HG03045 (cell line): ENCODE measurements around the gene RAPH1.
"Not testable (repeated sequence)": the region's sequence is repeated elsewhere in the genome, so short reads cannot be mapped to it uniquely, and the experiment has no call there.

Experiments
- ATAC-seq: cut with Tn5 transposase; IDR thresholded peaks from one replicate; pipeline ENCODE4 v1.9.1; 2021; ENCODE audit warnings: mild to moderate bottlenecking, moderate library complexity; ENCODE audit not compliant: unreplicated experiment

RAPH1 gene

DNA sequence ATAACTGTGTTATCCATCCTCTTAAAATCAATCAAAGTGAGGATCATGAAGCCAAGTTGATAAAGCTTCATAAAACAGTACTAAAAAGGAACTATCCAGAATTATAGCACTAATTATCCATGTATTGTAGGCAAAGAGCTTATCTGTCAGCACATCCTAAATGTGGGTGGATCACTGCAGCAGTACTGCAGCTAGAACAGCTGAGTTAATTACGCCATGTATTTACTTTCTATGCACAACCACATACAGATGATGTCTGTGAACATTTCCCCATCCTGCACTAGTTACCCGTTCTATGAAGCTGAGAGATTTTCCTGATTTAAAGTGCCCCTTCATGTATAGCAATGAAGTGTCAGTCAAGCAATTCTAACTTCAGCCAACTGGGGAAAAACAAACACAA lies 96.6 kb downstream of the RAPH1 start:
- ATAC-seq = no peak

DNA sequence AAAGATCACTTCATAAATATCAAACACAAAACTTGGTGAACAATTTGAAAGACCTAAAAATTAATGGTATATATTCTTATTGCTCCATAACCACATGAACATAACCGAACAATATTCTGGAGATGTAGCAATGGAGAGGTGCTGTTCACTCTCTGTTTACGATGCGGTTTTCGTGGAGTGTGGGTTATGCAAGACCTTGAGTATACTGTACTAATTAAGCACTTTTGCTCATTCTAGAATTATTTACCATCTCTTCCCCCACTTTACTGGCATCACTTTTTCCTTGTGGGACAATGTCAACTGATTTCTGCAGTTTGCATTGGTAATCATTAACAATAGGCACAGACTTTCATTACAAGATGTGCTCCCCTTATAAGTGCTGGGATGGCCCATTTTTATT lies 97.6 kb downstream of the RAPH1 start:
- ATAC-seq = no peak

DNA sequence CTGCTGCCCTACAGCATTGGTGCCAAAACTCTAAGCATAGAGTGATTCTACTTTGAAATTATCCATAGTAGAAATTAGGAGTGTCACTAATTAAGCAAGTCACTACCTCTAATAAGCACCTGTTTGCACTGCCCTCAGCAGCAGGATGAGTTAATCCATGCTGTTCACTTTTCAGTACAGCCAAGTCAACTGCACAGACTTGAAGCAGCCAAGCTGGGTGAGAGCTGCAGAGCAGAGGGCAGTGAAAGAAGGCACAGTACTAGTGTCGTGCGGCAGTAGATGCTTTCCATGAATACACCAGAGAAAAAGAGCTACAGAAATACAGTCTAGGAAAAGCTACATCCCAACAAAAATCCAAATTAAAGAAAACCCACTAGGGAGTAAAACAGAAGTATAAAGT lies 98.6 kb downstream of the RAPH1 start:
- ATAC-seq = no peak

DNA sequence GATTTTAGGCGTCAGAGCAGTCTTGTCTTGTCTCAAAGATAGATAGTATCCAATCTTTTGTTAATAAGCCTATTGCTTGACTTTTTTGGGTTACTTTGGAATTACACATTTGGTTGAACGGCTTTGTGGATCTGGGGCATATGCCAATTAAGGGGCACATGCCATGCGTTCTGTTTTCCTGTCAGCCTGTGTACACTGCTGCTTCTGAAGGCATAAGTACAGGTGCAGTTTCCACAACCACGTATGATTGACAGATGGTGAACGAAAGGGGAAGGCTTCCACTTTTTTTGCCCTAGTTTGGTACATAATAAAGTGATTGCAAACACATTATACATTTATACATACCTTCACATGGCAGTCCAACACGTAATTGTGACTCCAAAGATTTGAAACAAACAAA lies 102.3 kb downstream of the RAPH1 start:
- no peak for ATAC-seq

DNA sequence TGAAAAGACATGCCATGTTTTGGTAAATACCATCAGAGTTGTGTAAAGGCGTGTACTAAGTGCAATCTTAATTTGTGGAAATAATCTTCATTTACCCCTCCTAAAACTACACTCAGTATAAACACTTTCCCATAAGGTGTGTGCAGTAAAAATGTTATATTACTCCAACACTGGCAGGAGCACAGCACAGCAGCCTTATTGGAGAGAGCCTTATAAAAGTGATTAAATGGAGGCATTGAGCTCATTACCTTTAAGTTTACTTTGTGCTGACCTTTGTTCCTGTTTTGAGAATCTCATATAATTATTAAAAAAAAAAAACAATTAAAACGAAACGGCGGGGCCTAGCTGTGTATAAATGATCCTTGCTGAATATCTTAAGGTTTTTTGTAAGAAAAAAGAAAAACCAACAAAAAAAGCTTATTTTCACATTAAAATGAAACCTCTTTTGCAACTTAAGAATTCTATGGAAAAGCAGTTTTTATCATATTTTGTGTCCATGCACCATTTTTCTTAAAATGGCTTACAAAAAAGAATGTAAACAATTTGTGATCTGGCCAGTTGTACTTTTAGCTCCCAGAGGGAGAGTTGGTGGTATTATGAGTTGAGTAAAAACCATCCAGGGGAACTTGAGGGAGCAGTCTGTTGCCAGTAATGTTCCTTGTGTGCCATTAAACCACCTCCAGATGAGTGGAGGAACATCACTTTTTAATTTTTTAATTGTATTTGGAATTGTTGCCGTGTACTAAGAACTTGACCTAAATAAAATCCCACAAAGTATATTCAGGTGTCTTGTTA lies 103.5 kb downstream of the RAPH1 start:
- ATAC-seq = no peak

DNA sequence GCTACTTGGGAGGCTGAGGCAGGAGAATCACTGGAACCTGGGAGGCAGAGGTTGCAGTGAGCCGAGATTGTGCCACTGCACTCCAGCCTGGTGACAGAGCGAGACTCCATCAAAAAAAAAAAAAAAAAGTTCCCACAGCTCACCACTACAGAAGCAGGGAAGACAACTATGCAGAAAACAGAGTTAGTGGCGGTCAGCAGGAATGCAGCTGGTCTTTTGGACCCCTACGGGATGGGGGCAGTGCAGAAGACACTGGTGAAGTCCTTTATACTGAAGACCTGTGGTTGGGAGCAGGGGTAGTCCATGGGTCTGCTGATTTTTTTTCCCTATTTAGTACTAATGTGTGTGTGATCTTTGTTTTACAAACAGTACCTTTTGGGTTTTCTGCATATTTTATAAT lies 105.5 kb downstream of the RAPH1 start:
- not testable (repeated sequence) for ATAC-seq

DNA sequence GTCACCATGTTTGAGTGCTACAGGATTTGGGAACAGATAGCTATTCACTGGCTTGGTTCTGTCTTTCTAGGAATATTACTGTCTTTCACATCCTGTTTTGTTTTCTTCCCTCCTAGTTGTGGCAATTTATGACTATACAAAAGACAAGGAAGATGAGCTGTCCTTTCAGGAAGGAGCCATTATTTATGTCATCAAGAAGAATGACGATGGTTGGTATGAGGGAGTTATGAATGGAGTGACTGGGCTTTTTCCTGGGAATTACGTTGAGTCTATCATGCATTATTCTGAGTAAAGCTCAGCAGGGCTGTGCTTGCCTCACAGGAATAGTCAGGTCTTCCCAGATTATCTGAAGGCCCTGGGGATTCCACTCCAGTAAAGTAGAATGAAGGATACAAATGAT lies 108.0 kb downstream of the RAPH1 start:
- ATAC-seq = no peak

DNA sequence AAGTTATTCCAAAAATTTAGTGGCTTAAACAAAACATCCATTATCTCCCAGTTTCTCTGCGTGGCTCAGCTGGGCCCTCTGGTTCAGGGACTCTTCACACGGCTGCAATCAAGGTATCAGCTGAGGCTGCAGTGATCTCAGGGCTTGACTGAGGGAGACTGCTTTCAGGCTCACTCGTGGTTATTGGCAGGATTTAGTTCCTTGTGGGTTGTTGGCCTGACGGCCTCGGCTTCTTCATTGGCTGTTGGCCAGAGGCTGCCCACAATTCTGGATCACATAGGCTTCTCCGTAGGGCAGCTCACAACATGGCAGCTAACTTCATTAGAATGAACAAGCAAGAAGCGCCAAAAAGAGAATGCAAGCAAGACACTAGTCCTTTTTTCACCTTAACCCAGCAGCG lies 116.8 kb downstream of the RAPH1 start:
- ATAC-seq = no peak

DNA sequence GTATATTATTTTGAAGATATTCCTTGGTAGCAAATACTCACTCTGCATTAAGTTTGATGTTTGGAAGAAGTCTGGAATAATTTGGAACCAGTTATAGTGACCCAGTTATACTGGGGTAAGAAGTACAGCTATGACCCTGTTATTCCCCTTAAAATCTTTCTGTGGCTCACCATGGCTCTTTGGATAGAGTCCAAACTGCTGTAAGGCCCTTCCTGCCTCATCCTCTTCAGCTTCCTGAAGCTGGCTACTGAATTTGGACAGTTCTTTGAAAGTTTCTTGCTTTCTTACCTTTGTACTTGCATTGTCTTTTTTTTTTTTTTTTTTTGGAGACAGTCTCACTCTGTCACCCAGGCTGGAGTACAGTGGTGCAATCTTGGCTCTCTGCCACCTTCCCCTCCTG lies 121.3 kb downstream of the RAPH1 start:
- ATAC-seq = no peak

DNA sequence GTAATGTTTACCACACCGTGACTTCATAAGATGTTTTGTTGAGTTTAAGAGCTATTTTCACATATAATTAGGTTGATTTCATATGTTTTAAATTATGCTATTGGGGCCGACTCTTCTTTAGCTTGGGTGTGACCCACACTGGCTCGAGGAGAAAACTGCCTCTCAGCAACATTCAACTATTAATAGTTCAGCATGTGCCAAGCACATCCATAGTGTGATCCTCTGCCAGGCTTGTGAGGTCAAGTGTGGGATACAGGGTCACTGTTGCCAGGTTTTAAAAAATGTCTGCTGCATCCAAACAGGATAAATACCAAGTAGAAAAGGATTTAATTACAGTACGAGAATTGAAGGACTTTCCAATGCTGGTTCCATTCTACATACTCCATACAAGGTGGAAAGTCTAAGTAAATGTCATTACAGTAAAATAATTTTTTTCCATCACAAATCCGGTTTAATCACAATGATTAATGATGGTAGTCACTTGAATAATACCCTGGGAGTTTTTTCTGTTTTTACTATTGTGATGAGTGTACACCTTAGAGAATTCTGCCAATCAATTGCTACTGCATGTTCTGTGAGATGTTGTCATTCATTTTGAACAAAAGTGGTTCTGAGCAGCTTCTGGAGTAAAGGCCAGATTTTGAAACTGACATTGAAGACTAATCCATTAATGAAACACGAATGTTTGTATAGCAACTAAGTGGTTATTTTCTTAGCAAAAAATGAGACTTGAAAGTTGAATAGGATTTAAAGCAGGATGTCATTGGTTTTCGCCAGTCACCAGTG lies 122.4 kb downstream of the RAPH1 start:
- no peak for ATAC-seq

DNA sequence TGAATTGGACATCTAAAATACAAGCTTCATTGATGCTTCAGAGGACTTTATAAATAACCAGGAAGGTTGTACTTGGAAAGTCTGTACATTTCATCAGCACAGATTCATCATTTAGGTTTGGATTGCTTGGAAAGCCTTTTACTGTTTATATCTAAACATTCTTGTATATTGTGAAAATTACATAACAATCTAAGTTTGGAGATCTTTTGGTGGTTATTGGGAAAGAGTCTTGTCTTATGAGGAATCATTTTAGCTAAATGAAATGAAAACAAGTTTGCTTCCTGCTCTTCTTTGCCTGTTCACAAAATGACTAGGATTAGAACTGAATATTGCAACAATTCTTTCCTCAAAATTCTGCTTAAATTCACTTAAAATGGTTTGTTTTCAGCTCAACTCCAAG lies 127.6 kb downstream of the RAPH1 start:
- no peak for ATAC-seq

DNA sequence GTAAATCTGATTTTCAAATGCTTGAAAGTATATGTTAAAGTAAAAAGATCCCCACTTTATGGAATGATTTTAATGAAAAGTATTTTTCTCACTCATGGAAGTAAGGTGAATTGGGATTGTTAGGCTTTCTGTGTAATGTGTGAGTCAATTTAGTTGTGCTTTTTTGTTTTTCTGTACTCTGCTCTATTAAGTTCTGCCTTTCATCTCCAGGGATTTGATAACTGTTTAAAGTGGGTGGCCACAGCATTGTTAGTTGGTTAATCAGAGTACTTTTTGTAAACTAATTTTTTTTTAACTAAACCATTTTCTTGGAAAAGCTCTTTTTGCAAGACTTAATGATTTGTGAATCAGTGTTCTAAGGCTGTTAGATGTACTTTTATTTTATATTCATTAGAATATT lies 130.1 kb downstream of the RAPH1 start:
- ATAC-seq = no peak

DNA sequence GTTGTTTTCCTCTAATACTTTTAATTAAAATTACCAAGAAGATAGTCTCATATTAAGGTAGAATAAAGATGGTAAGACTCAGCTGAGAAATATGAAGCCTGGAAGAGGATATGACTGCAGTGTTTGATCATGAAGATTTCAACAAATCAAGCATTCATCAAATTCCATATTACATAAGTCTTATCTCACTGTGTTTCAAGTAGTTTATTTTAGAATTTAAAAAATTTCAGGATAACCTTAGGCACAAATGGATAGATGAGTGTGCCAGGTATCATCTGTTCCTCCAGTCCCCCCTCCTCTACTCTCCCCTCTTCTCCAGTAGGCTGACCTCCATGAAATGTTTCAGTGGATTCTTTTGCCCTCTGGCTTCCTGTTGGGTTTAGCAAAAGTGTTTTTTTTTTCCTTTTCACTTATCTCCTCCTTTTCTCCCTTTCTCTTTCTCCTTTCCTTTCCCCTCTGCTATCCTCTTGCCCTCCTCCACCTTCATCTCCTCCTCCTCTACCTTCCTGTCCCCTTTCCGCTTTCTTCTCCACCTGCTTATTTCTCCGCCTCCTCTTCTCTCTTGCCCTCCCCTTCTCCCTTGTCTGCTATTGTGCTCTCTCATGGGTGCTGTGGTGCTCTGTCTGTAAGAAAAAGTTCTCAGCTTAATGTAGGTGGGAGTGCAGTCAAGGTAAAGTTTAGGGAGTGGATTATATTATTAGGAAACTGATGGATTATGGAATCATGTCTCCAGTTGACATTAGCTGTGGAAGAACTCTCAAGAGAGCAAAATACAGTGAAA lies 134.1 kb downstream of the RAPH1 start:
- no peak for ATAC-seq

DNA sequence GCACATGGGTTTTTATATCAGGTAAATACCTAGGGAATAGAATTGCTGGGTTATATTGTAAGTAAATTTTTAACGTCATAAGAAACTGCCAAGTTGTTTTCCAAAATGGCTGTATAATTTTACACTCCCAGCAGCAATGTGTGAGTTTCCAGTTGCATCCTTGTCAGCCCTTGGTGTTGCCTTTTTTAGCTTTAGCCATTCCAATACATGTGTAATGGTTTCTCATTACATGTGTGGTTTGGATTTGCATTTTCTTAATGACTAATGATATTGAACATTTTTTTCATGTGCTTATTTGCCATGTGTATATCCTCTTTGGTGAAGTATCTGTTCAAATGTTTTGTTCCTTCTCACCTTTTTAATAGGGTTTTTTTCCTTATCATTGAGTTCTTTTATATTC lies 136.1 kb downstream of the RAPH1 start:
- ATAC-seq = no peak

DNA sequence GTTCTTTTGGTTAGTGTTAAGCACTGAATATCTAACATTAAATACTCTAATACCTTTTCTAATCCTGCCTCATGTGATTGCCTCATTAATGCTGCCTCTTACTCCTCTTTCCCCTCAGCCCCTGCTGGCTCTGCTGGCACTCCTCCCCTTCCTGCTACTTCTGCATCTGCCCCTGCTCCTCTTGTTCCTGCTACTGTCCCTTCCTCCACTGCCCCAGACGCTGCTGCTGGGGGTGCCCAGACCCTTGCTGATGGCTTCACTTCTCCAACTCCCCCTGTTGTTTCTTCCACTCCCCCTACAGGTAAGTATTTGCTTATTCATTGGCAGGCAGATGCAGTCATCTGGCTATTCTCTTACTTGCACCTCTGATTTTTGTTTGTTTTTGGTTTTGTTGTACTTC lies 138.4 kb downstream of the RAPH1 start:
- ATAC-seq = no peak

DNA sequence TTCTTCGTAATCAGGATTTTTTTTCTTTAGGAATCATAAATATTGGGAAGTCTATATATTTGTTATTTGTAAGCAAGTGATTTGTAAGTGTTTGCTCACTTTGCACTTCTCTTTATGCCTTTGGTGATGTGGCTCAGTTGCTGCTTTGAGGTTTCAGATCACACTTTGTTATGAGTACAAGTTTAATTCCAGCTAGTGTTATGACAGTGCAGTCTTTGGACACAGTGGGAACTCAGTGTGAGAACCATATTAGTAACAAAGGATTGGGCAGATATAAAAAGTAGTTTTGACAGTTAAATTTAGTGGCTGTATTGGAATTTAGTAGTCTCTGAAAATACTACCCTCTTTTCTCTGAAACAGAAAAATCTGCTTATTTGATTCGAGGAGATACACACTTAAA lies 139.2 kb downstream of the RAPH1 start:
- no peak for ATAC-seq

DNA sequence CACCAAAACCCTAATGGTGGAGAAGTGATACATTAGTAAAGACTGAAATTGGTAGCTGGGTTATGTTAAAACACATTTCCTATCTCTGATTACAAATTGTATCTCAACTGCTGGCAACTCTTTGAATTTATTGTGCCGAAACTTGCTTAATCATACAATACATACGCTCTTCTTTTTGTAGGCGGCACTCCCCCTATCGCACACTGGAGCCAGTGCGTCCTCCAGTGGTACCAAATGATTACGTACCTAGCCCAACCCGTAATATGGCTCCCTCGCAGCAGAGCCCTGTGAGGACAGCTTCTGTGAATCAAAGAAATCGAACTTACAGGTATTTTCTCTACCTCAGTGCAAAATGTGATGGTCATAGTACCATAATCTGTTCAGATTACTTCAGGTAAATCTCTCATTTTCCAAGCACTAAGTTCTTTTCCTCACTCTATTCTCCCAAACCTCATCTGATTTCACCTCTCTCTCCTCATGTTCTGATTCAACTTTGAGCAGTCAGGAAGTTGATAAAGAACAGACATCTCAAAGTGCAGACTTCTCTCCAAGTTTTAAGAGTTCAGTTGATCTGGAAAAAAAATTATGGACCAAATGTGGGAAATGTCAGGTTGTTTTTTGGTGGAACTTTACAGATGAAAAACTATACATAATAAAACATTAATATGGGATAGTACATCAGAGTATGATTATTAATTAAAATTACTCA lies 140.4 kb downstream of the RAPH1 start:
- ATAC-seq = no peak

DNA sequence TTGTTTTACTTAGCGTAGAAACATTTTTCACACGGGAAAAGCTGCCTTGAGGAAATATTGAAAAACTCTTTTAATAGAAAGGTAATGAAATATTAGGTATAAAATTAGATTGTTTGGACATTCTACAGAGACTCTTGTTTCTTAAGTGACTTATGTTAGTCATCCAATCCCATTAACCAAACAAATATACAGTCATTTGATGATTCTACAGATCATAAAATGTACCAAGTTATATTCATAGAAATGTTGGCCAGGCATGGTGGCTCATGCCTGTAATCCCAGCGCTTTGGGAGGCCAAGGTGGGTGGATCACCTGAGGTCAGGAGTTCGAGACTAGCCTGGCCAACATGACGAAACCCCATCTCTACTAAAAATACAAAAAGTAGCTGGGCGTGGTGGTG lies 146.9 kb downstream of the RAPH1 start:
- ATAC-seq = not testable (repeated sequence)

DNA sequence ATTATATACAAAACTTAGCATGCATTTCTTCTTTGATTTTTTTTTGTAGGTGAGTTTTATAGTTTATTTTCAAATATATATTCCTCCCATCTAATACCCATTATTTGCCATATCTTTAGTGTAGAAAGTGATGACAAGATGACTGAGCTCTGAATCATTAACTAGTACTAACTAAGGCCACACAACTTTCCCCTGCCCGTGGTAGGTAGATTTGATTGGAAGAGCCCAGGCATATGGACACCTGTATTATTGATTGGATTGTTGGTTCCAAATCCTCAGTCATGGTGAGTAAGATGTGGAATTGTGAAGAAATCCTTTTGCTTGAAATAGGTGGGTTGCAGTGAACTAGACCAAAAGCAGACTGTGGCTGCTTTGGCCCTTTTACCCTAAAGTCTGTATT lies 152.1 kb downstream of the RAPH1 start:
- no peak for ATAC-seq

DNA sequence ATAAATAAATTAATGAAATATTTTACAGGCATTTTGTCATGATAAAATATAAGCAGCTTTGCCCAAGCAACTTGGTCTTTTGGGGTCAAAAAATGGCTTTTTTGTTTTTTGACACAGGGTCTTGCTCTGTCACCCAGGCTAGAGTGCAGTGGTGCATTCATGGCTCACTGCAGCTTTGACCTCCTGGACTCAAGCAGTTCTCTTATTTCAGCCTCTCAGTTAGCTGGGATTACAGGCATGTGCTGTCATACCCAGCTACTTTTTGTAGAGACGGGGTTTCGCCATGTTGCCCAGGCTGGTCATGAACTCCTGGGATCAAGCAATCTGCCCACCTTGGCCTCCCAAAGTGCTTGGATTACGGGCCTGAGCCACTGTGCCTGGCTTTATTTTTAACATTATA lies 155.9 kb downstream of the RAPH1 start:
- ATAC-seq = no peak

DNA sequence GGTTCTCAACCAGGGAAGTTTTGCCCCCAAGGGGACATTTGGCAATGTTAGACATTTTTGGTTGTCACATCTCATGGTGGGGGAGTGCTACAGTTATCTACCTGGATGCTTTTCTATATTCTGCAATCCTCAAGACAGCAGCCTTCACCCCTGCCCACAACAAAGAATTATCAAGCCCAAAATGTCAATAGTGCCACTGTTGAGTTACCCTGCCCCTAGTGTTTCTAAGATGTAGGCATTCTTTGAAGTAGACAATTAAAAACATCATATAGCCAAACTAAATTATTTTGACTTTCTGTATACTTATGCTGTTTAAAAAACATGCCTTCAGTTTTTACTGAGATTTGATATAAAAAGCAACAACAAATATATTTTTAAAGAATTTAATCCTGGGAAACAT lies 158.9 kb downstream of the RAPH1 start:
- no peak for ATAC-seq
